PC-3 (cell line): ENCODE data around the gene NTRK2. TPM values are rescaled to one million over a fixed set of nuclear protein-coding genes. Genes with fewer than 3 reads are reported as not detected.

ENCODE experiments used
- ATAC-seq: fragments of 200-7000 bp; cut with Tn5 transposase; 2 replicates; pipeline ENCODE4 v1.9.1; 2020; ENCODE audit warnings: mild to moderate bottlenecking, moderate library complexity
- BruUV-seq: library from RNA; stranded (reverse); fragments of 400-500 nt; replicated peaks from 2 replicates; lab custom pipeline; 2021; lab: Mats Ljungman, UMichigan
- CTCF ChIA-PET: fragments of 300-600 bp; sonication (Branson Sonifier 250); formaldehyde crosslinking; loops from one replicate; lab custom pipeline; 2022; ENCODE audit warnings: antibody characterized with exemption; lab: Charles Lee
- POLR2A ChIA-PET: fragments of 300-600 bp; sonication (Branson Sonifier 250); formaldehyde crosslinking; loops from one replicate; lab custom pipeline; 2022; ENCODE audit warnings: antibody characterized with exemption; ENCODE audit not compliant: unreplicated experiment; lab: Charles Lee
- DNase-seq: peaks from one replicate; pipeline ENCODE4 v3.0.0-alpha.2; 2015
- H2AFZ ChIP-seq: fragments of 300-600 bp; sonication (generic); 2 replicates; pipeline ENCODE4 v1.6.0; 2016; ENCODE audit warnings: antibody characterized with exemption, low read length
- H3F3A ChIP-seq: fragments of 300-600 bp; sonication (generic); one replicate; pipeline ENCODE4 v1.6.0; 2017; ENCODE audit warnings: antibody characterized with exemption, low read length, control low read depth, mild to moderate bottlenecking; ENCODE audit not compliant: unreplicated experiment
- H3K27ac ChIP-seq: fragments of 300-600 bp; sonication (generic); 2 replicates; pipeline ENCODE4 v1.5.1; 2016; ENCODE audit warnings: mild to moderate bottlenecking, low read length
- H3K27me3 ChIP-seq: fragments of 300-600 bp; sonication (generic); 2 replicates; pipeline ENCODE4 v1.6.1; 2016; ENCODE audit warnings: low read length, mixed read lengths
- H3K36me3 ChIP-seq: fragments of 300-600 bp; sonication (generic); 2 replicates; pipeline ENCODE4 v1.6.1; 2016; ENCODE audit warnings: low read depth, mixed run types, low read length, mixed read lengths
- H3K4me1 ChIP-seq: fragments of 300-600 bp; sonication (generic); 2 replicates; pipeline ENCODE4 v1.5.1; 2016; ENCODE audit warnings: low read length; ENCODE audit not compliant: insufficient read depth
- H3K4me2 ChIP-seq: fragments of 300-600 bp; sonication (generic); 2 replicates; pipeline ENCODE4 v1.6.0; 2016; ENCODE audit warnings: low read length
- H3K4me3 ChIP-seq: fragments of 300-600 bp; sonication (generic); 2 replicates; pipeline ENCODE4 v1.5.1; 2016; ENCODE audit warnings: mild to moderate bottlenecking, low read length, mixed read lengths
- H3K79me2 ChIP-seq: fragments of 300-600 bp; sonication (generic); 2 replicates; pipeline ENCODE4 v1.6.1; 2017; ENCODE audit warnings: low read length, mixed read lengths
- H3K9ac ChIP-seq: fragments of 300-600 bp; sonication (generic); 2 replicates; pipeline ENCODE4 v1.6.0; 2016; ENCODE audit warnings: mild to moderate bottlenecking, low read length
- H3K9me2 ChIP-seq: fragments of 300-600 bp; sonication (generic); replicated peaks from 2 replicates; pipeline ENCODE4 v1.6.1; 2016; ENCODE audit warnings: mixed run types, low read length, mixed read lengths
- H3K9me3 ChIP-seq: fragments of 300-600 bp; sonication (generic); 2 replicates; pipeline ENCODE4 v1.6.1; 2016; ENCODE audit warnings: low read length, mixed read lengths
- H4K20me1 ChIP-seq: fragments of 300-600 bp; sonication (generic); 2 replicates; pipeline ENCODE4 v1.6.1; 2016; ENCODE audit warnings: low read length, mixed read lengths
- CTCF ChIP-seq: fragments of 300-600 bp; sonication (generic); conservative IDR thresholded peaks from 2 replicates; pipeline ENCODE4 v1.5.1; 2017; ENCODE audit warnings: antibody characterized with exemption, low read depth, mild to moderate bottlenecking, low read length
- EZH2 ChIP-seq: fragments of 300-600 bp; sonication (generic); IDR thresholded peaks from one replicate; pipeline ENCODE4 v1.6.1; 2017; ENCODE audit warnings: antibody characterized with exemption, mild to moderate bottlenecking, low read length; ENCODE audit not compliant: unreplicated experiment
- EZH2phosphoT487 ChIP-seq: fragments of 300-600 bp; sonication (generic); IDR thresholded peaks from 2 replicates; pipeline ENCODE4 v1.6.1; 2018; ENCODE audit warnings: mild to moderate bottlenecking, antibody characterized with exemption, low read length, borderline replicate concordance
- intact Hi-C: fragments of 100-400 bp; cut with micrococcal nuclease; formaldehyde crosslinking; loops from 2 replicates; pipeline ENCODE4 v1.9.0; 2023
- total RNA-seq: library from RNA; depleted of rRNA; stranded (reverse); fragments of >200 nt; gene quantifications from 2 replicates; pipeline ENCODE4 v1.2.3, GENCODE V29; 2014

The NTRK2 gene
- total RNA-seq, 1 experiment from 2014 or later = not detected

- Histone ChIP-seq H3K9me3 (no peaks in the 10 kb centered on the region), H3K9me2 (no peaks in the 10 kb centered on the region), H4K20me1 (no peaks in the 10 kb centered on the region), H3K79me2 (no peaks in the 10 kb centered on the region), H3K4me1 (no peaks in the 10 kb centered on the region), H3K36me3 (no peaks in the 10 kb centered on the region), H3K9ac (no peak overlapping the region), H3K27ac (no peak overlapping the region), H3K4me2 (no peak overlapping the region), H2AFZ (no peak overlapping the region), H3F3A (no peaks in the 10 kb centered on the region), H3K27me3 (no peaks in the 10 kb centered on the region), H3K4me3 (no peak overlapping the region)
- TF ChIP-seq EZH2 (no peak), EZH2phosphoT487 (no peak)
- intact Hi-C loops = no loop called here
- DNase-seq = no peak
- no TSS peak for BruUV-seq
- ChIA-PET CTCF (no interaction called here), POLR2A (no interaction called here)
- ATAC-seq = no peak
These were observed 229.8 kb downstream of the NTRK2 start for GRCh38 chr9:84899326-84899725.

GRCh38 chr9:84900421-84900820 lies 230.9 kb downstream of the NTRK2 start:
- H3K9me2 ChIP-seq = no peaks in the 10 kb centered on the region
- ChIA-PET CTCF (no interaction called here), POLR2A (no interaction called here)
- H3K4me2 ChIP-seq = no peak overlapping the region
- BruUV-seq = no TSS peak
- H3K27me3 ChIP-seq = no peaks in the 10 kb centered on the region
- ATAC-seq = no peak
- no peaks in the 10 kb centered on the region for H3K4me1 ChIP-seq
- H3F3A ChIP-seq = no peaks in the 10 kb centered on the region
- no peak for TF ChIP-seq CTCF
- H3K79me2 ChIP-seq = no peaks in the 10 kb centered on the region
- no peaks in the 10 kb centered on the region for H4K20me1 ChIP-seq
- no peak overlapping the region for H3K9ac ChIP-seq
- DNase-seq = no peak
- H3K36me3 ChIP-seq = no peaks in the 10 kb centered on the region
- no peak overlapping the region for H3K27ac ChIP-seq
- H3K4me3 ChIP-seq = no peak overlapping the region
- no peaks in the 10 kb centered on the region for H3K9me3 ChIP-seq
- no peak overlapping the region for H2AFZ ChIP-seq
- intact Hi-C loops = no loop called here

- Histone ChIP-seq H3K4me2 (no peak overlapping the region), H3K27me3 (no peaks in the 10 kb centered on the region), H3F3A (no peaks in the 10 kb centered on the region), H3K4me1 (no peaks in the 10 kb centered on the region), H4K20me1 (no peaks in the 10 kb centered on the region), H2AFZ (no peak overlapping the region), H3K9me2 (no peaks in the 10 kb centered on the region), H3K79me2 (no peaks in the 10 kb centered on the region), H3K4me3 (no peak overlapping the region), H3K9me3 (no peaks in the 10 kb centered on the region), H3K9ac (no peak overlapping the region), H3K27ac (no peak overlapping the region), H3K36me3 (no peaks in the 10 kb centered on the region)
- ChIA-PET CTCF (no interaction called here), POLR2A (no interaction called here)
- no peak for ATAC-seq
- TF ChIP-seq CTCF (no peak), EZH2phosphoT487 (no peak), EZH2 (no peak)
- intact Hi-C loops = no loop called here
- no peak for DNase-seq
- no TSS peak for BruUV-seq
These were observed 234.4 kb downstream of the NTRK2 start for GRCh38 chr9:84903963-84904362.
